Superior temporal gyrus (tissue), 1 donor: Measurements from ENCODE around the gene CYP27A1.

Experiments
- DNase-seq: peaks from one replicate; pipeline ENCODE4 v3.0.0-alpha.2; 2016; ENCODE audit errors: extremely low spot score

The CYP27A1 gene

GRCh38 chr2:218773881-218774280 lies 8.1 kb upstream of the CYP27A1 start:
- DNase-seq, result no peak

GRCh38 chr2:218776488-218776887 lies 5.5 kb upstream of the CYP27A1 start:
- no peak for DNase-seq

- DNase-seq, result no peak
Measured at GRCh38 chr2:218777276-218777990, 4.5 kb upstream of the CYP27A1 start.

GRCh38 chr2:218780046-218780445 lies 1.9 kb upstream of the CYP27A1 start:
- no peak for DNase-seq

GRCh38 chr2:218780851-218781690 lies 876 bp upstream of the CYP27A1 start:
- DNase-seq, result peak; percentile 42

GRCh38 chr2:218782528-218782844 lies 539 bp downstream of the CYP27A1 start:
- no peak for DNase-seq

- DNase-seq, result no peak
Measured at GRCh38 chr2:218783688-218784087, 1.7 kb downstream of the CYP27A1 start.

- no peak for DNase-seq
Measured at GRCh38 chr2:218785103-218785502, 3.2 kb downstream of the CYP27A1 start.

- no peak for DNase-seq
Measured at GRCh38 chr2:218786133-218786532, 4.2 kb downstream of the CYP27A1 start.

- DNase-seq, result no peak
Measured at GRCh38 chr2:218788529-218789255, 6.7 kb downstream of the CYP27A1 start.

GRCh38 chr2:218792433-218792832 lies 10.5 kb downstream of the CYP27A1 start:
- no peak for DNase-seq

GRCh38 chr2:218796691-218797090 lies 14.7 kb downstream of the CYP27A1 start:
- DNase-seq, result no peak

GRCh38 chr2:218798767-218799504 lies 17.0 kb downstream of the CYP27A1 start:
- DNase-seq, result no peak

GRCh38 chr2:218799990-218800389 lies 18.0 kb downstream of the CYP27A1 start:
- no peak for DNase-seq

- no peak for DNase-seq
Measured at GRCh38 chr2:218802386-218802994, 20.5 kb downstream of the CYP27A1 start.

- no peak for DNase-seq
Measured at GRCh38 chr2:218804817-218805216, 22.9 kb downstream of the CYP27A1 start.

- peak; percentile 17 for DNase-seq
Measured at GRCh38 chr2:218805627-218806026, 23.7 kb downstream of the CYP27A1 start.

- DNase-seq, result no peak
Measured at GRCh38 chr2:218806346-218806978, 24.5 kb downstream of the CYP27A1 start.

GRCh38 chr2:218807626-218808025 lies 25.7 kb downstream of the CYP27A1 start:
- no peak for DNase-seq

- DNase-seq, result no peak
Measured at GRCh38 chr2:218809515-218809914, 27.6 kb downstream of the CYP27A1 start.

- no peak for DNase-seq
Measured at GRCh38 chr2:218810256-218810655, 28.3 kb downstream of the CYP27A1 start.
